SK-N-MC (cell line): ENCODE data around the gene SKIC8.
"Not testable (repeated sequence)": the region's sequence is repeated elsewhere in the genome, so short reads cannot be mapped to it uniquely, and the experiment has no call there.

Experiments
- EZH2 ChIP-seq: fragments of 200-600 bp; sonication (generic); IDR thresholded peaks from one replicate; pipeline ENCODE4 v1.6.1; 2017; ENCODE audit warnings: antibody characterized with exemption
- FOXP2 ChIP-seq: optimal IDR thresholded peaks from 2 replicates; pipeline ENCODE3; 2011; ENCODE audit warnings: mild to moderate bottlenecking, moderate library complexity; ENCODE audit not compliant: insufficient read depth; ENCODE audit errors: extremely low read length, control extremely low read depth
- POLR2AphosphoS5 ChIP-seq: IDR thresholded peaks from 2 replicates; pipeline ENCODE4 v1.6.1; 2012; ENCODE audit warnings: mild to moderate bottlenecking, low read depth, low read length, borderline replicate concordance

DNA sequence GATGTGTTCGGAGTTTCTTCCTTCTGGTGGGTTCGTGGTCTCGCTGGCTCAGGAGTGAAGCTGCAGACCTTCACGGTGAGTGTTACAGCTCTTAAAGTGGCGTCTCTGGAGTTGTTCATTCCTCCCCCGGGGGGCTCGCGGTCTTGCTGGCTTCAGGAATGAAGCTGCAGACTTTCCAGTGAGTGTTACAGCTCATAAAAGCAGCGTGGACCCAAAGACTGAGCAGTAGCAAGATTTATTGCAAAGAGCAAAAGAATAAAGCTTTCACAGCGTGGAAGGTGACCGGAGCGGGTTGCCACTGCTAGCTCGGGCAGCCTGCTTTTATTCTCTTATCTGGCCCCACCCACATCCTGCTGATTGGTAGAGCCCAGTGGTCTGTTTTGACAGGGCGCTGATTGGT, 54.0 kb downstream of the SKIC8 start:
- TF ChIP-seq POLR2AphosphoS5, EZH2, FOXP2: not testable (repeated sequence)
